ENCODE results near the gene RYR2.

RYR2 gene

GRCh38 chr1:237227476-237227875 is 185.5 kb downstream of the RYR2 start:
- Histone ChIP-seq H3K4ac (ENCODE audit: low read depth, low read length) (no peak overlapping the region), H3K14ac (ENCODE audit: low read length) (no peak overlapping the region), H3K27me3 (ENCODE audit: insufficient read depth, low read length) (no peaks in the 10 kb centered on the region), H2AK5ac (ENCODE audit: low read length) (no peak overlapping the region), H2BK120ac (ENCODE audit: insufficient read depth, low read length, poor library complexity) (no peak overlapping the region), H3K4me3 (ENCODE audit: low read depth, low read length) (no peak overlapping the region), H3K36me3 (ENCODE audit: control insufficient read depth in 1 of 2, insufficient read depth in 2 of 2, low read length in 2 of 2) (no peaks in the 10 kb centered on the region), H2AFZ (ENCODE audit: insufficient read depth, low read length, poor library complexity) (no peak overlapping the region), H3K9me3 (ENCODE audit: insufficient read depth, low read depth, low read length) (no peaks in the 10 kb centered on the region), H3K79me1 (ENCODE audit: low read length) (no peaks in the 10 kb centered on the region), H2BK5ac (ENCODE audit: low read depth, low read length, poor library complexity) (no peak overlapping the region), H4K91ac (ENCODE audit: low read depth, low read length) (no peak overlapping the region), H3K4me2 (ENCODE audit: low read length) (no peak overlapping the region), H2BK12ac (ENCODE audit: low read length) (no peak overlapping the region), H3K18ac (ENCODE audit: low read length) (no peak overlapping the region), H4K12ac (ENCODE audit: low read depth, low read length) (no peak overlapping the region), H3K27ac (ENCODE audit: low read depth, low read length) (no peak overlapping the region), H3K4me1 (ENCODE audit: control insufficient read depth in 1 of 2, insufficient read depth in 2 of 2, low read length in 2 of 2) (peaks cover 0 to 4% of the 10 kb centered on the region in 2 experiments), H3K79me2 (ENCODE audit: control insufficient read depth, insufficient read depth, low read length, poor library complexity) (no peaks in the 10 kb centered on the region), H3K9ac (ENCODE audit: low read length) (no peak overlapping the region), H3K23ac (ENCODE audit: low read length) (no peak overlapping the region), H4K8ac (ENCODE audit: low read depth, low read length) (no peak overlapping the region)
- no peak for DNase-seq
- WGBS (ENCODE audit: extremely low coverage, insufficient coverage, insufficient read length) = no CpG with 5 or more reads among the region's 4 CpGs

GRCh38 chr1:237228421-237228820 is 186.4 kb downstream of the RYR2 start:
- H2BK12ac ChIP-seq (ENCODE audit: low read length) = no peak overlapping the region
- H4K91ac ChIP-seq (ENCODE audit: low read depth, low read length) = no peak overlapping the region
- no peak overlapping the region for H4K12ac ChIP-seq (ENCODE audit: low read depth, low read length)
- no peak overlapping the region for H3K14ac ChIP-seq (ENCODE audit: low read length)
- no peak overlapping the region for H2AK5ac ChIP-seq (ENCODE audit: low read length)
- no peak overlapping the region for H2BK120ac ChIP-seq (ENCODE audit: insufficient read depth, low read length, poor library complexity)
- H3K9ac ChIP-seq (ENCODE audit: low read length) = no peak overlapping the region
- H3K18ac ChIP-seq (ENCODE audit: low read length) = no peak overlapping the region
- H3K79me2 ChIP-seq (ENCODE audit: control insufficient read depth, insufficient read depth, low read length, poor library complexity) = no peaks in the 10 kb centered on the region
- no peak overlapping the region for H3K23ac ChIP-seq (ENCODE audit: low read length)
- H3K27me3 ChIP-seq (ENCODE audit: insufficient read depth, low read length) = no peaks in the 10 kb centered on the region
- H3K27ac ChIP-seq (ENCODE audit: low read depth, low read length) = no peak overlapping the region
- no CpG with 5 or more reads among the region's 3 CpGs for WGBS (ENCODE audit: extremely low coverage, insufficient coverage, insufficient read length)
- no peaks in the 10 kb centered on the region for H3K36me3 ChIP-seq (ENCODE audit: control insufficient read depth in 1 of 2, insufficient read depth in 2 of 2, low read length in 2 of 2)
- H3K9me3 ChIP-seq (ENCODE audit: insufficient read depth, low read depth, low read length) = no peaks in the 10 kb centered on the region
- no peak overlapping the region for H4K8ac ChIP-seq (ENCODE audit: low read depth, low read length)
- H3K4ac ChIP-seq (ENCODE audit: low read depth, low read length) = no peak overlapping the region
- no peak overlapping the region for H2BK5ac ChIP-seq (ENCODE audit: low read depth, low read length, poor library complexity)
- no peak for DNase-seq
- H3K4me1 ChIP-seq (ENCODE audit: control insufficient read depth in 1 of 2, insufficient read depth in 2 of 2, low read length in 2 of 2) = peaks cover 0 to 4% of the 10 kb centered on the region in 2 experiments
- no peak overlapping the region for H2AFZ ChIP-seq (ENCODE audit: insufficient read depth, low read length, poor library complexity)
- H3K79me1 ChIP-seq (ENCODE audit: low read length) = no peaks in the 10 kb centered on the region
- no peak overlapping the region for H3K4me2 ChIP-seq (ENCODE audit: low read length)
- no peak overlapping the region for H3K4me3 ChIP-seq (ENCODE audit: low read depth, low read length)

- Histone ChIP-seq H4K12ac (ENCODE audit: low read depth, low read length) (no peak overlapping the region), H3K4me3 (ENCODE audit: low read depth, low read length) (no peak overlapping the region), H3K27ac (ENCODE audit: low read depth, low read length) (no peak overlapping the region), H3K14ac (ENCODE audit: low read length) (no peak overlapping the region), H4K8ac (ENCODE audit: low read depth, low read length) (no peak overlapping the region), H3K9me3 (ENCODE audit: insufficient read depth, low read depth, low read length) (no peaks in the 10 kb centered on the region), H3K79me1 (ENCODE audit: low read length) (no peaks in the 10 kb centered on the region), H3K18ac (ENCODE audit: low read length) (no peak overlapping the region), H3K9ac (ENCODE audit: low read length) (no peak overlapping the region), H3K36me3 (ENCODE audit: control insufficient read depth in 1 of 2, insufficient read depth in 2 of 2, low read length in 2 of 2) (no peaks in the 10 kb centered on the region), H2BK12ac (ENCODE audit: low read length) (no peak overlapping the region), H3K27me3 (ENCODE audit: insufficient read depth, low read length) (no peaks in the 10 kb centered on the region), H3K4ac (ENCODE audit: low read depth, low read length) (no peak overlapping the region), H2AFZ (ENCODE audit: insufficient read depth, low read length, poor library complexity) (no peak overlapping the region), H3K23ac (ENCODE audit: low read length) (no peak overlapping the region), H2AK5ac (ENCODE audit: low read length) (no peak overlapping the region), H2BK5ac (ENCODE audit: low read depth, low read length, poor library complexity) (no peak overlapping the region), H4K91ac (ENCODE audit: low read depth, low read length) (no peak overlapping the region), H2BK120ac (ENCODE audit: insufficient read depth, low read length, poor library complexity) (no peak overlapping the region), H3K4me2 (ENCODE audit: low read length) (no peak overlapping the region), H3K79me2 (ENCODE audit: control insufficient read depth, insufficient read depth, low read length, poor library complexity) (no peaks in the 10 kb centered on the region), H3K4me1 (ENCODE audit: control insufficient read depth in 1 of 2, insufficient read depth in 2 of 2, low read length in 2 of 2) (peaks cover 0 to 4% of the 10 kb centered on the region in 2 experiments)
- DNase-seq = no peak
- no CpG with 5 or more reads among the region's 6 CpGs for WGBS (ENCODE audit: extremely low coverage, insufficient coverage, insufficient read length)
These were observed 187.3 kb downstream of the RYR2 start for GRCh38 chr1:237229333-237229732.

- H3K79me2 ChIP-seq (ENCODE audit: control insufficient read depth, insufficient read depth, low read length, poor library complexity) = no peaks in the 10 kb centered on the region
- H4K91ac ChIP-seq (ENCODE audit: low read depth, low read length) = no peak overlapping the region
- no peak overlapping the region for H2AFZ ChIP-seq (ENCODE audit: insufficient read depth, low read length, poor library complexity)
- H2BK5ac ChIP-seq (ENCODE audit: low read depth, low read length, poor library complexity) = no peak overlapping the region
- H3K4me3 ChIP-seq (ENCODE audit: low read depth, low read length) = no peak overlapping the region
- WGBS (ENCODE audit: extremely low coverage, insufficient coverage, insufficient read length) = no CpG with 5 or more reads among the region's 4 CpGs
- no peak overlapping the region for H3K14ac ChIP-seq (ENCODE audit: low read length)
- H3K79me1 ChIP-seq (ENCODE audit: low read length) = no peaks in the 10 kb centered on the region
- no peak overlapping the region for H4K12ac ChIP-seq (ENCODE audit: low read depth, low read length)
- no peak overlapping the region for H3K27ac ChIP-seq (ENCODE audit: low read depth, low read length)
- no peak overlapping the region for H3K18ac ChIP-seq (ENCODE audit: low read length)
- no peak overlapping the region for H3K4me2 ChIP-seq (ENCODE audit: low read length)
- H2BK120ac ChIP-seq (ENCODE audit: insufficient read depth, low read length, poor library complexity) = no peak overlapping the region
- no peaks in the 10 kb centered on the region for H3K9me3 ChIP-seq (ENCODE audit: insufficient read depth, low read depth, low read length)
- no peak overlapping the region for H2BK12ac ChIP-seq (ENCODE audit: low read length)
- no peaks in the 10 kb centered on the region for H3K36me3 ChIP-seq (ENCODE audit: control insufficient read depth in 1 of 2, insufficient read depth in 2 of 2, low read length in 2 of 2)
- DNase-seq = no peak
- no peaks in the 10 kb centered on the region for H3K27me3 ChIP-seq (ENCODE audit: insufficient read depth, low read length)
- H2AK5ac ChIP-seq (ENCODE audit: low read length) = no peak overlapping the region
- H3K23ac ChIP-seq (ENCODE audit: low read length) = no peak overlapping the region
- peaks cover 0 to 2% of the 10 kb centered on the region in 2 experiments for H3K4me1 ChIP-seq (ENCODE audit: control insufficient read depth in 1 of 2, insufficient read depth in 2 of 2, low read length in 2 of 2)
- no peak overlapping the region for H4K8ac ChIP-seq (ENCODE audit: low read depth, low read length)
- H3K4ac ChIP-seq (ENCODE audit: low read depth, low read length) = no peak overlapping the region
- no peak overlapping the region for H3K9ac ChIP-seq (ENCODE audit: low read length)
These were observed 190.5 kb downstream of the RYR2 start for GRCh38 chr1:237232501-237232900.
